Activated T-helper 17 cell treated with anti-CD3 and anti-CD28 coated beads, Interleukin-2, amount 50 U/mL, for 72 hours (primary cell): Measurements from ENCODE around the gene CBFA2T2. TPM values are rescaled to one million over a fixed set of nuclear protein-coding genes. Genes with fewer than 3 reads are reported as not detected.
"Not testable (repeated sequence)": the region's sequence is repeated elsewhere in the genome, so short reads cannot be mapped to it uniquely, and the experiment has no call there.

Experiments
- ATAC-seq: fragments of 150-1000 bp; cut with Tn5 transposase; replicated peaks from 2 replicates; pipeline ENCODE4 v1.10.0; 2021; ENCODE audit warnings: mild to moderate bottlenecking, moderate library complexity
- H3K27ac Mint-ChIP-seq: one replicate; pipeline ENCODE4 v1.8.0; 2022; ENCODE audit warnings: mixed read lengths
- H3K27me3 Mint-ChIP-seq: one replicate; pipeline ENCODE4 v1.8.0; 2022; ENCODE audit warnings: mixed read lengths
- H3K36me3 Mint-ChIP-seq: one replicate; pipeline ENCODE4 v1.8.0; 2022; ENCODE audit warnings: low read depth, mild to moderate bottlenecking, mixed read lengths
- H3K4me1 Mint-ChIP-seq: one replicate; pipeline ENCODE4 v1.8.0; 2022; ENCODE audit warnings: mixed read lengths
- H3K4me3 Mint-ChIP-seq: one replicate; pipeline ENCODE4 v1.8.0; 2022; ENCODE audit warnings: mild to moderate bottlenecking, mixed read lengths
- H3K9me3 Mint-ChIP-seq: one replicate; pipeline ENCODE4 v1.8.0; 2022; ENCODE audit warnings: mixed read lengths
- total RNA-seq, 2 donors: library from RNA; stranded (reverse); gene quantifications; one replicate each; pipeline ENCODE4 v1.2.3, GENCODE V29; 2022

Gene CBFA2T2
- total RNA-seq, 2 donors from 2014 or later: 14.5 to 25.6 TPM

- peaks cover 13% of the 10 kb centered on the region for H3K4me1 Mint-ChIP-seq
- ATAC-seq: no peak
- H3K4me3 Mint-ChIP-seq: no peak overlapping the region
- no peaks in the 10 kb centered on the region for H3K9me3 Mint-ChIP-seq
- no peaks in the 10 kb centered on the region for H3K27me3 Mint-ChIP-seq
- no peak overlapping the region for H3K27ac Mint-ChIP-seq
- H3K36me3 Mint-ChIP-seq: peaks cover 53% of the 10 kb centered on the region
Measured at GRCh38 chr20:33645072-33645358, 155.1 kb downstream of the CBFA2T2 start.

GRCh38 chr20:33645396-33645795 is 155.5 kb downstream of the CBFA2T2 start:
- Mint-ChIP-seq H3K27me3 (no peaks in the 10 kb centered on the region), H3K27ac (no peak overlapping the region), H3K36me3 (peaks cover 49% of the 10 kb centered on the region), H3K4me1 (peaks cover 13% of the 10 kb centered on the region), H3K9me3 (no peaks in the 10 kb centered on the region), H3K4me3 (no peak overlapping the region)
- ATAC-seq: no peak

GRCh38 chr20:33646191-33646590 is 156.3 kb downstream of the CBFA2T2 start:
- no peak for ATAC-seq
- Mint-ChIP-seq H3K27ac (no peak overlapping the region), H3K4me1 (peaks cover 13% of the 10 kb centered on the region), H3K4me3 (no peak overlapping the region), H3K9me3 (no peaks in the 10 kb centered on the region), H3K36me3 (peaks cover 41% of the 10 kb centered on the region), H3K27me3 (no peaks in the 10 kb centered on the region)

GRCh38 chr20:33646959-33647602 is 157.2 kb downstream of the CBFA2T2 start:
- H3K9me3 Mint-ChIP-seq, H3K27me3 Mint-ChIP-seq, H3K4me3 Mint-ChIP-seq, ATAC-seq, H3K27ac Mint-ChIP-seq: not testable (repeated sequence)
- H3K36me3 Mint-ChIP-seq: peaks cover 34% of the 10 kb centered on the region
- H3K4me1 Mint-ChIP-seq: peaks cover 13% of the 10 kb centered on the region

- ATAC-seq: no peak
Measured at GRCh38 chr20:33647603-33648395, 157.9 kb downstream of the CBFA2T2 start.

GRCh38 chr20:33648396-33649004 is 158.6 kb downstream of the CBFA2T2 start:
- Mint-ChIP-seq H3K4me3 (no peak overlapping the region), H3K9me3 (no peaks in the 10 kb centered on the region), H3K27ac (no peak overlapping the region), H3K4me1 (peaks cover 13% of the 10 kb centered on the region), H3K36me3 (peaks cover 20% of the 10 kb centered on the region), H3K27me3 (no peaks in the 10 kb centered on the region)
- peak; percentile 18 for ATAC-seq

More at GRCh38 chr20:33647603-33648395, 157.9 kb downstream of the CBFA2T2 start:
- no peaks in the 10 kb centered on the region for H3K27me3 Mint-ChIP-seq
- H3K27ac Mint-ChIP-seq: no peak overlapping the region
- H3K4me3 Mint-ChIP-seq: no peak overlapping the region
- peaks cover 13% of the 10 kb centered on the region for H3K4me1 Mint-ChIP-seq
- H3K36me3 Mint-ChIP-seq: peaks cover 26% of the 10 kb centered on the region
- no peaks in the 10 kb centered on the region for H3K9me3 Mint-ChIP-seq

GRCh38 chr20:33649201-33649681 is 159.3 kb downstream of the CBFA2T2 start:
- peaks cover 13% of the 10 kb centered on the region for H3K4me1 Mint-ChIP-seq
- ATAC-seq: peak; percentile 15
- H3K36me3 Mint-ChIP-seq: peaks cover 20% of the 10 kb centered on the region
- H3K27ac Mint-ChIP-seq: peak overlapping the region; percentile 50
- H3K27me3 Mint-ChIP-seq: no peaks in the 10 kb centered on the region
- no peak overlapping the region for H3K4me3 Mint-ChIP-seq
- H3K9me3 Mint-ChIP-seq: no peaks in the 10 kb centered on the region

- ATAC-seq: no peak
- H3K9me3 Mint-ChIP-seq: no peaks in the 10 kb centered on the region
- peaks cover 13% of the 10 kb centered on the region for H3K4me1 Mint-ChIP-seq
- H3K36me3 Mint-ChIP-seq: peaks cover 11% of the 10 kb centered on the region
- no peaks in the 10 kb centered on the region for H3K27me3 Mint-ChIP-seq
- H3K27ac Mint-ChIP-seq: no peak overlapping the region
- no peak overlapping the region for H3K4me3 Mint-ChIP-seq
Measured at GRCh38 chr20:33650111-33650752, 160.3 kb downstream of the CBFA2T2 start.

- no peaks in the 10 kb centered on the region for H3K27me3 Mint-ChIP-seq
- H3K9me3 Mint-ChIP-seq: no peaks in the 10 kb centered on the region
- ATAC-seq: no peak
- H3K36me3 Mint-ChIP-seq: peaks cover 5% of the 10 kb centered on the region
- peak overlapping the region; percentile 91 for H3K27ac Mint-ChIP-seq
- H3K4me1 Mint-ChIP-seq: peaks cover 10% of the 10 kb centered on the region
- H3K4me3 Mint-ChIP-seq: peak overlapping the region; percentile 67
Measured at GRCh38 chr20:33650753-33651561, 161.1 kb downstream of the CBFA2T2 start.

- H3K27me3 Mint-ChIP-seq: no peaks in the 10 kb centered on the region
- ATAC-seq: no peak
- H3K9me3 Mint-ChIP-seq: no peaks in the 10 kb centered on the region
- H3K4me1 Mint-ChIP-seq: peaks cover 10% of the 10 kb centered on the region
- peak overlapping the region; percentile 91 for H3K27ac Mint-ChIP-seq
- H3K36me3 Mint-ChIP-seq: peaks cover 5% of the 10 kb centered on the region
- peak overlapping the region; percentile 67 for H3K4me3 Mint-ChIP-seq
Measured at GRCh38 chr20:33651562-33652048, 161.7 kb downstream of the CBFA2T2 start.

- H3K4me1 Mint-ChIP-seq: peaks cover 4% of the 10 kb centered on the region
- peak overlapping the region; percentile 91 for H3K27ac Mint-ChIP-seq
- no peaks in the 10 kb centered on the region for H3K9me3 Mint-ChIP-seq
- H3K27me3 Mint-ChIP-seq: no peaks in the 10 kb centered on the region
- peak overlapping the region; percentile 67 for H3K4me3 Mint-ChIP-seq
- no peak for ATAC-seq
- H3K36me3 Mint-ChIP-seq: no peaks in the 10 kb centered on the region
Measured at GRCh38 chr20:33653218-33653899, 163.5 kb downstream of the CBFA2T2 start.

GRCh38 chr20:33653900-33654596 is 164.2 kb downstream of the CBFA2T2 start:
- H3K4me3 Mint-ChIP-seq: no peak overlapping the region
- peak overlapping the region; percentile 91 for H3K27ac Mint-ChIP-seq
- ATAC-seq: no peak
- H3K9me3 Mint-ChIP-seq: no peaks in the 10 kb centered on the region
- no peaks in the 10 kb centered on the region for H3K36me3 Mint-ChIP-seq
- H3K27me3 Mint-ChIP-seq: no peaks in the 10 kb centered on the region
- no peaks in the 10 kb centered on the region for H3K4me1 Mint-ChIP-seq

- Mint-ChIP-seq H3K27ac (peak overlapping the region; percentile 50), H3K36me3 (no peaks in the 10 kb centered on the region), H3K4me1 (no peaks in the 10 kb centered on the region), H3K9me3 (no peaks in the 10 kb centered on the region), H3K27me3 (no peaks in the 10 kb centered on the region), H3K4me3 (no peak overlapping the region)
- ATAC-seq: no peak
Measured at GRCh38 chr20:33654680-33655161, 164.8 kb downstream of the CBFA2T2 start.
